ENCODE data around the gene IFNL3.
"Not testable (repeated sequence)": the region's sequence is repeated elsewhere in the genome, so short reads cannot be mapped to it uniquely, and the experiment has no call there.

IFNL3 gene

DNA sequence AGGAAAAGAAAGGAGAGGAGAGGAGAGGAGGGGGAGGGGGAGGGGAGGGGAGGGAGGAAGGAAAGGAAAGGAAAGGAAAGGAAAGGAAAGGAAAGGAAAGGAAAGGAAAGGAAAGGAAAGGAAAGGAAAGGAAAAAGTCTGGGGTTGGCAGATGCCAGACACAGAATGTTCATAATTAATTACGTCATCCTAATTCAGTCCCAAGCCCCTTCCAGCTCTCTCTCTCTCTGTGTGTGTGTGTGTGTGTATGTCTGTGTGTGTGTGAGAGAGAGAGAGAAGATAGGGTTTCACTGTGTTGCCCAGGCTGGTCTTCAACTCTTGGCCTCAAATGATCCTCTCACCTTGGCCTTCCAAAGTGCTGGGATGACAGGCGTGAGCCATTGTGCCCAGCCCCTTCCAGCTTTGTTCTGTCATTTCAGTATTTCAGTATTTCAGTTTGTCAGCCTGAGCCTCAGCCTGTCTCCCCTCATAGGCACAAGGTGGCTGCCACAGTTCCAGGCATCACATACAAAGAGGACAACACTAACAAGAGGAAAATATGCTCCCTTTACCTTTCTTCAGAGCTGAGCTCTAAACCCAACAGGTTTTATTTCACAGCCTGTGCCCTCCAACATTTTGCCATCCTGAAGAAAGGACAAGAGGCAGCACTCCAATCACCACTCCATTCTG lies 14.6 kb downstream of the IFNL3 start:
- H3K36me3 ChIP-seq (replicated peaks; ENCODE audit: low read depth, low read length): no peaks in the 10 kb centered on the region
- no peaks in the 10 kb centered on the region for H3K9me3 ChIP-seq (ENCODE audit: insufficient read depth, low read length)
- no peaks in the 10 kb centered on the region for H3K4me1 ChIP-seq (ENCODE audit: low read length)
- TF ChIP-seq CTCF (IDR thresholded peaks at IDR 0.05; ENCODE audit: low read depth, low read length): no peak
- no peak for TF ChIP-seq EZH2phosphoT487 (IDR thresholded peaks at IDR 0.05; ENCODE audit: low read depth)
- no peak overlapping the region for H3K4me3 ChIP-seq (ENCODE audit: low read length)
- peaks cover 7% of the 10 kb centered on the region; the same call in 1 of the 2 replicates for H3K27me3 ChIP-seq (ENCODE audit: low read depth, low read length)
- H2AFZ ChIP-seq (ENCODE audit: low read depth, low read length): no peak overlapping the region
- H4K20me1 ChIP-seq (ENCODE audit: insufficient read depth, low read length): no peaks in the 10 kb centered on the region
- no peak overlapping the region for H3K9ac ChIP-seq (ENCODE audit: low read length)
- H3K4me2 ChIP-seq (ENCODE audit: low read length): no peak overlapping the region
- H3K27ac ChIP-seq (ENCODE audit: low read length): no peak overlapping the region
- H3K79me2 ChIP-seq (ENCODE audit: low read length): no peaks in the 10 kb centered on the region

GRCh38 chr19:39224910-39225309 lies 19.9 kb downstream of the IFNL3 start:
- H3K9ac ChIP-seq (ENCODE audit: low read length): no peak overlapping the region
- no peaks in the 10 kb centered on the region for H3K9me3 ChIP-seq (ENCODE audit: insufficient read depth, low read length)

GRCh38 chr19:39223703-39224279 lies 21.0 kb downstream of the IFNL3 start:
- H2AFZ ChIP-seq (ENCODE audit: low read depth, low read length): no peak overlapping the region
- no peak overlapping the region for H3K4me3 ChIP-seq (ENCODE audit: low read length)
- H3K9ac ChIP-seq (ENCODE audit: low read length): no peak overlapping the region
- H3K9me3 ChIP-seq (ENCODE audit: insufficient read depth, low read length): no peaks in the 10 kb centered on the region
- TF ChIP-seq EZH2phosphoT487 (IDR thresholded peaks at IDR 0.05; ENCODE audit: low read depth) (no peak), CTCF (IDR thresholded peaks at IDR 0.05; ENCODE audit: low read depth, low read length) (no peak)
- no peaks in the 10 kb centered on the region for H4K20me1 ChIP-seq (ENCODE audit: insufficient read depth, low read length)
- no peaks in the 10 kb centered on the region for H3K27me3 ChIP-seq (ENCODE audit: low read depth, low read length)
- no peak overlapping the region for H3K4me2 ChIP-seq (ENCODE audit: low read length)
- H3K36me3 ChIP-seq (replicated peaks; ENCODE audit: low read depth, low read length): no peaks in the 10 kb centered on the region
- H3K79me2 ChIP-seq (ENCODE audit: low read length): no peaks in the 10 kb centered on the region
- no peak overlapping the region for H3K27ac ChIP-seq (ENCODE audit: low read length)
- no peaks in the 10 kb centered on the region for H3K4me1 ChIP-seq (ENCODE audit: low read length)

More at GRCh38 chr19:39224910-39225309, 19.9 kb downstream of the IFNL3 start:
- Histone ChIP-seq H3K4me2 (ENCODE audit: low read length) (no peak overlapping the region), H3K27ac (ENCODE audit: low read length) (no peak overlapping the region), H2AFZ (ENCODE audit: low read depth, low read length) (no peak overlapping the region), H3K4me1 (ENCODE audit: low read length) (no peaks in the 10 kb centered on the region), H3K4me3 (ENCODE audit: low read length) (no peak overlapping the region), H3K36me3 (replicated peaks; ENCODE audit: low read depth, low read length) (no peaks in the 10 kb centered on the region), H3K27me3 (ENCODE audit: low read depth, low read length) (no peaks in the 10 kb centered on the region), H3K79me2 (ENCODE audit: low read length) (no peaks in the 10 kb centered on the region), H4K20me1 (ENCODE audit: insufficient read depth, low read length) (no peaks in the 10 kb centered on the region)
- TF ChIP-seq CTCF (IDR thresholded peaks at IDR 0.05; ENCODE audit: low read depth, low read length) (peak; percentile 48), EZH2phosphoT487 (IDR thresholded peaks at IDR 0.05; ENCODE audit: low read depth) (no peak)

DNA sequence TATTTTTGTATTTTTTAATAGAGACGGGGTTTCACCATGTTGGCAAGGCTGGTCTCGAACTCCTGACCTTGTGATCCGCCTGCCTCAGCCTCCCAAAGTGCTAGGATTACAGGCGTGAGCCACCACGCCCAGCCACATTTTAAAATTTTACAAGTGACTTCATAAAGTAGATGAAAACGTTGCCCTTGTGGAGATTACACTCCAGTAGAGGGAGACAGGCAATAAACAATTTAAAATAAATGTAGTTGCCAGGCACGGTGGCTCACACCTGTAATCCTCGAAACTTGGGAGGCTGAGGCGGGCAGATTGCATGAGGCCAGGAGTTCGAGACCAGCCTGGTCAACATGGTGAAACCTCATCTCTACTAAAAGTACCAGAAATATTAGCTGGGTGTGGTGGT lies 25.7 kb downstream of the IFNL3 start:
- H3K4me2 ChIP-seq (ENCODE audit: low read length); H3K27me3 ChIP-seq (ENCODE audit: low read depth, low read length); H4K20me1 ChIP-seq (ENCODE audit: insufficient read depth, low read length); H3K79me2 ChIP-seq (ENCODE audit: low read length); H3K9me3 ChIP-seq (ENCODE audit: insufficient read depth, low read length); H3K4me1 ChIP-seq (ENCODE audit: low read length); H3K27ac ChIP-seq (ENCODE audit: low read length); H3K4me3 ChIP-seq (ENCODE audit: low read length); H3K36me3 ChIP-seq (replicated peaks; ENCODE audit: low read depth, low read length); H2AFZ ChIP-seq (ENCODE audit: low read depth, low read length); H3K9ac ChIP-seq (ENCODE audit: low read length): not testable (repeated sequence)

Measured in OCI-LY3 (cell line).